SK-N-MC (cell line): ENCODE data around the gene NDUFB6.

Source experiments
- EZH2 ChIP-seq: fragments of 200-600 bp; sonication (generic); IDR thresholded peaks from one replicate; pipeline ENCODE4 v1.6.1; 2017; ENCODE audit warnings: antibody characterized with exemption
- FOXP2 ChIP-seq: optimal IDR thresholded peaks from 2 replicates; pipeline ENCODE3; 2011; ENCODE audit warnings: mild to moderate bottlenecking, moderate library complexity; ENCODE audit not compliant: insufficient read depth; ENCODE audit errors: extremely low read length, control extremely low read depth
- POLR2AphosphoS5 ChIP-seq: IDR thresholded peaks from 2 replicates; pipeline ENCODE4 v1.6.1; 2012; ENCODE audit warnings: mild to moderate bottlenecking, low read depth, low read length, borderline replicate concordance

DNA sequence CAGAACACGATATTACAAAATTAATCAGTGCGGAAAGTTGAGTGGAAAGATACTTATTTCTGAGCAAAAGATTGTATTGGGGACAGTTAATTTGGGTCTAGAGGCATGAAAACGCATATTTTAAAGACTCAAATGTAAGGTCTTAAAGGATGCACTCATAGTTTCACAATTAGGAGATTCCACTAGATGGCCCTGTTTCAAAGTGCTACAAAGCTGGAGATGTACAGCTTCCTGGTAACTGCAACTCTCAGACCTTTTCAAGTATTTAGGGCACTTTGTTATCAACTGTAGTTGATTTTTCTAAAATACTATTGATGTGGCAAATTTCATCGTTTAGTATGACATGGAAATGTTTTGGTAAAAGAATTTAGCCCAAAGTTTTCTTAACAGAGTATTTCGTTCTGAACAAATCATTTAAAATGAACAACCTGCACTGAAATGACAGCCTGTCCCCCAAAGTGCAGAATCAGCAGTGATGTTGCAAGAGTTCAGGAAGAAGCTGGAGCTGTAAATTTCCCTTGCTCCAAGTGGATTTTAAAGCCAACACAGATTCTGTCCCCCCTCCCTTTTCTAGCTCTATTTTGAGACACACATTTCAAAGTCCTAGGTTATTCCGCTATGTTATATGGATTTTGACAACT, 16.2 kb upstream of the NDUFB6 start:
- TF ChIP-seq FOXP2 (no peak), EZH2 (no peak), POLR2AphosphoS5 (no peak)
